ENCODE data around the gene HPCAL4.

DNA sequence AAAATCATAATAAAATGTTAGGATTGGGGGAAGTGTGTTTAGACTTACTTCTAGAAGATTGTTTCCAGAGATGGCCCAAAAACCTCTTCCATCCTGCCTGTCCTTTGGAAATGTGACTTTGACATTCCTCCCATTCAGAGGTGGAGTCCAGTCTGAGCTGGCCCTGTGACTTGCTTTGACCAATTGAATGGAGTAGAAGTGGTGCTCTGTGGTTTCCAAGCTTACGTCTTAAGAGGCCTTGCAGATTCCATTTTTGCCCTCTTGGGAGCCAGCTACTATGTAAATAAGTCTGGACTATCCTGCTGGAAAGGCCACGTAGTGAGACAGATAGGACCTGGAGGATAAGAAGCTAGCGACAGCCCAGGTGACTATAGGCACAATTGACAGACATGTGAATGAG lies 18.0 kb downstream of the HPCAL4 start:
- TF ChIP-seq, protein P1, sequence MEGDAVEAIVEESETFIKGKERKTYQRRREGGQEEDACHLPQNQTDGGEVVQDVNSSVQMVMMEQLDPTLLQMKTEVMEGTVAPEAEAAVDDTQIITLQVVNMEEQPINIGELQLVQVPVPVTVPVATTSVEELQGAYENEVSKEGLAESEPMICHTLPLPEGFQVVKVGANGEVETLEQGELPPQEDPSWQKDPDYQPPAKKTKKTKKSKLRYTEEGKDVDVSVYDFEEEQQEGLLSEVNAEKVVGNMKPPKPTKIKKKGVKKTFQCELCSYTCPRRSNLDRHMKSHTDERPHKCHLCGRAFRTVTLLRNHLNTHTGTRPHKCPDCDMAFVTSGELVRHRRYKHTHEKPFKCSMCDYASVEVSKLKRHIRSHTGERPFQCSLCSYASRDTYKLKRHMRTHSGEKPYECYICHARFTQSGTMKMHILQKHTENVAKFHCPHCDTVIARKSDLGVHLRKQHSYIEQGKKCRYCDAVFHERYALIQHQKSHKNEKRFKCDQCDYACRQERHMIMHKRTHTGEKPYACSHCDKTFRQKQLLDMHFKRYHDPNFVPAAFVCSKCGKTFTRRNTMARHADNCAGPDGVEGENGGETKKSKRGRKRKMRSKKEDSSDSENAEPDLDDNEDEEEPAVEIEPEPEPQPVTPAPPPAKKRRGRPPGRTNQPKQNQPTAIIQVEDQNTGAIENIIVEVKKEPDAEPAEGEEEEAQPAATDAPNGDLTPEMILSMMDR (IDR thresholded peaks at IDR 0.05) = no peak
- TF ChIP-seq POLR2AphosphoS5 (IDR thresholded peaks at IDR 0.05) = no peak

All from esophagus muscularis mucosa (tissue), 3 donors.